HG02678 (cell line): ENCODE data around the gene PDE1C.
"Not testable (repeated sequence)": the region's sequence is repeated elsewhere in the genome, so short reads cannot be mapped to it uniquely, and the experiment has no call there.

Experiments used
- ATAC-seq: cut with Tn5 transposase; IDR thresholded peaks from one replicate; pipeline ENCODE4 v1.9.1; 2021; ENCODE audit warnings: mild to moderate bottlenecking, moderate library complexity; ENCODE audit not compliant: unreplicated experiment

The PDE1C gene

DNA sequence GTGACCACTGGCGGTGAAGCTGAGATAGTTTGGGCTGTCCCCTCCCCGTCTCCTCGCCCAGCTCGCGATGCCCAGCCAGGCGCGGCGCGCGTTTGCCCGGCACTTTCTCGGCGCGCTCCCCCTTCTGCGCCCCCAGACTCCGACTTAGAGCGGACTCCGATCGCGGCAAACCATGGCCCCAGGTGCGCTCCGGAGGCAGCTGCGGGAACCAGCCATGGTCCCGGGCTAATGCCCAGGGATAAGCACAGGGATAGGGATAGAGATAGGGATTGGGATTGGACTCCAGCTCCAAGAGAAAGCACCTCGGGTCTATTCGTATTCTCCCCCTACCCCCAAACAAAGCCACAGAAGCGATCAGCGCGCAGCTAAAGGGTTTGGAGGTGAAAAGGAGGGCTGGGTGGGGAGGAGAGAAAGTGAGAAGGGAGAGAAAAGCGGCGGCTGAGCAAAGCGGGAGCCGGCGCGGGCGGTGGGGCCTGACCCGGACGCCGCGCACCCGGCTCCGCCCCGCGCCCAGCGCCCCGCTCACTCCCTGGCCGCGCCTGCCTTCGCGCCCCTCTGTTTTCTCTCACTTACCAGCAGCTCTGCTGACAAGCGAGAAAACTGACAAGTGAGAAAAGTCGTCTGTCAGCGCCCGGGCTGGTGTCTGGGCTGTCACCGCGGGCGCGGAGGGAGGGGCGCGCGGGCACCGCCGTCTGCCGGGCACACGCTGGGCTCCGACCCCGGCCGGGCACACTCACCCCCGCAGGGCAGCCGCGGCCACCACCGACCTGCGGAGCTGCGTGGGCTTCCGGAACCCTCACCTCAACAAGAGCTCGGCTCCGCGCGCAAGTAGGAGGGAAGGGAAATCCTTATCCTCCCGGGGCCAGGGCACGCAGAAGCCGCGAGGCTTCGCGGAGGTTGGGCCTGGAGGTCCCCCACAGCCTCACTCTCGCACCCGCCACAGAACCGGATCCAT is at the start of gene PDE1C:
TSS of gene PDE1C (minus strand) at position 2 of the 955 bp plus-strand sequence.
- no peak for ATAC-seq

DNA sequence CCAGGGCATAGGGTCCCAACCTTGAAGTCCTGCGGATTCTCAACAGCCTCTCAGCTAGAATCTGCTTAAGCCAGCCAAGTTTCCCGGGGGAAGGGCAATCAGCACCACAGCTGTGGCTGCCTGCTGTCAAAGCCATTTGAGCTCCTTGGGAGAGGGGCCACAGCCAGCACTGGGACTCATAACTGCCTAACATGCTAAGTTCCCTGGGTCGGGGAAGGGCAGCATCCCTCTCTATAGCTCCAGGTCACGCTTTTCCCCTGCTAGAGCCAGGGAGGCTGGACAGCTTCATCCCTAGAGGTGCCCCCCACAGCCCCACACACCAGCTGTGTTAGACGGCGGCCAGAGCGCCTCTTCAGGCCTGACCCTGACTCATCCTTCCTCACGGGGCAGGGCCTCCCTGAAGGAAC is 49.6 kb upstream of the PDE1C start:
- ATAC-seq: no peak

GRCh38 chr7:32117837-32118236 is 47.6 kb upstream of the PDE1C start:
- ATAC-seq: no peak

GRCh38 chr7:32116436-32116835 is 46.2 kb upstream of the PDE1C start:
- no peak for ATAC-seq

DNA sequence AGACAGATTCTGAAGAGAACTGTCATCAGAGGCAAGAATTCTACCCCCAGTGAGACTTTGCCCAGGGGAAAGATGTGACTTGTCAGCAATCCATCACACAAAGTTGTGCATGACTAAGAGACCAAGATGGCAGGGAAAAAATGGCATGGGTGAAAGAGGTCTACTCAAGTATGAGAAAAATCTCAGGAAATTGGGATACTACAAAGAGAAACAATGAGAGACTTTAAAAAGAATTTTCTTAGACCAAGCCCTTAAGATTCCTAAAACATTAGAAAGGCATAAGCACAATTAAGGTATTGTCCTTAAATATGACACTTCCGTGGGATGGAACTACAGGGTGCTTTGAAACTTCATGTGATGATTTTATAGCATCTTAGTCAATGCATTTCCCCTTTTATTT is 45.6 kb upstream of the PDE1C start:
- no peak for ATAC-seq

- no peak for ATAC-seq
Measured at GRCh38 chr7:32108651-32109050, 38.4 kb upstream of the PDE1C start.

DNA sequence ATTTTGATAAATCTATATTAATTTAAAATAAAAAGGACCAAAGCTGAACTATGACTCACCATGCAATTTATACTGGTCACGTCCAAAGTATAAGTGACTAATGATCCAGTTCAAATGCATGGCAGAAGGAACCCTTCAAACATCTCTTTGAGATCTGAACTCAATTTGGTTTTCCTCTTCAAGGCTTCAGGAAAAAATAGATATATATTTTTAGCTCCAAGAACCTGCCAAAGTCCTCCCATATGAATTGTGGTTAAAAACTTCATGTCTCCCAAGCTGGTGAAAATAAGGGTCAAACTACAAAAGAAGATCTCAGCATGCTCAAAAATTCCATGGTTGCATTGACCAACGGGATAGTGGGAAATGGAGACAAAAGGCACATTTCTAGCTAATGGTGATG is 34.6 kb upstream of the PDE1C start:
- ATAC-seq: no peak

DNA sequence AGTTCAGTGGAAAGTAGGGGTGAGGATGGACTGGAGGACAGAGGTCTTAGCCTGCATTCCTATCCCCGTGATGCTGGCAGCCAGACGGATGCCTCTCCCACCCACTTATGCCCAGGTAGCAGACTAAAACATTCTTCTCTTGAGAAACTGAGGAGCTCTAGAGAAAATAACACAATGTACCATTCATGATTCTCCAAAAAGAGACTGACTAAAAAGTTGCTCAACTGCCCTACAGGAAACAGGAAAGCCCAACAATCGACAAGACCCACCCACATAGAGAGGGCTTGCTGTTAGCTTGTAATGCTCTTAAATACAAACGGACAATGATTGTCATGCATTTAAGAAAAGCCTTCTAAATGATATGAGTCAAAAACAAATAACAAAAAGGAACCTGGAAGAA is 33.2 kb upstream of the PDE1C start:
- ATAC-seq: no peak

- ATAC-seq: no peak
Measured at GRCh38 chr7:32102432-32102873, 32.2 kb upstream of the PDE1C start.

- ATAC-seq: no peak
Measured at GRCh38 chr7:32100407-32100907, 30.2 kb upstream of the PDE1C start.

DNA sequence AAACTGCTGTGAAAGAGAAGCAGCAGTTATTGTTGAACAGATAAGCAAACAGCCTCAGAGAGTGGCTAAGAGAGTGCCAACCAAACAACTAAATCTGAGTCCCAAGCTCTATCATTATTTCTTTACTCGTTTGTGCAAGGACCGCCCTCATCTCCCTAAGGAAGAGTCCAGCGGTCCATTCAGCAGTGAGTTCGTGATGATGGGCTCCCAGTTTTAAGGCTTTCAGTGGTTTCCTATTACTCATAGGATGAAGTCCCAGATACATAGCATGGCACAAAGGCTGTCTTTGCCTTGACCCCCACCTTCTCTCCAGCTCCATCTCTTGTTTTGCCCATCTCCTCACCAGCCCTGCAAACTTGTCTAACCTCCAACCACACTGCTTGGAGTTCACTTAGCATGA is 24.3 kb upstream of the PDE1C start:
- ATAC-seq: no peak

DNA sequence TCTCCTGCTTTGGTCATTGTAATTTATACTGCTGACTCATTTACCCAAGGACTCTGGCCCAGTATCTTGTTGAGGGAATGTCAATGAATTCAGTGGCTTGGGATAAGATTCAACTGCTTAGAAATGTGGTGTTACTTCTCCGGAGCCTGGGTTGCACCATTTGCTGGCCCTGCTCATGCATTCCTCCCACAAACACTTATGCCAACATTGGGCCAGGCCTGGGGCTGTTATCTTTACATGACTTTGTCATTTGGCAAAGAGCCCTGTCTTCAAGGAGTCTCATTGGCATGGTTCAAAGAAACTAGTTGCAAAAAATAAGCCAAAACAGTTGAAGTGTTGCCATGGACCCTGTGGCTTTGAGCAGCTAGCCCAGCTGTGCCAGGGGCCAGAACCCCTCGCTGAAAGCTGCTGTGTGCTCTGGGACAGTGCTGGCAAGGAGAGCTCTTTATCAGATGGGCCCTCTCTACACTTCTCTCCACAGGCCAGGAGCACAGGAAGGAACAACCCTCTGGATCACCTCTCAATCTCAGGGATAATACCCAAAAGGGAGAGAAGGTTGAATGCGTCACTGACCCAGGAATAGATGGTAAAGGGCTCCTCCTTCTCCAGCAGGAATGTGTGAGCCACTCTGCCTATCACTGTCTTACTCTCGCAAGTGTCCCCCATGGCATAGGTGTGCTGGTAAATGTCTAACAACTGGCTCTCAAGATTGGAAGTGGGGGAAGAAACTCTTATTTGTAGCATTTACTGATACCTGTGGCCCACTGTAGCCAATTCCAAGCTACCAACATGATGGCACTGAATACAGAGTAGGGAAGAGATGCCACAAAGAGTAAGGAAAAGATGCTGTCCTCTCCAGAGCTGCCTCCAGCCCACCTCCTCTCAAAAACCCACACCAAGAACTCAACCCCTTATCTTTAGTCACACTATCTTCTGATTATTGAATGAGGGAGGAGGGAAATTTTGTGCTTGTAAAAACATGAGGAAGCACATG is 23.5 kb upstream of the PDE1C start:
- ATAC-seq: no peak

GRCh38 chr7:32092346-32092745 is 22.1 kb upstream of the PDE1C start:
- no peak for ATAC-seq

- ATAC-seq: no peak
Measured at GRCh38 chr7:32091608-32092210, 21.5 kb upstream of the PDE1C start.

DNA sequence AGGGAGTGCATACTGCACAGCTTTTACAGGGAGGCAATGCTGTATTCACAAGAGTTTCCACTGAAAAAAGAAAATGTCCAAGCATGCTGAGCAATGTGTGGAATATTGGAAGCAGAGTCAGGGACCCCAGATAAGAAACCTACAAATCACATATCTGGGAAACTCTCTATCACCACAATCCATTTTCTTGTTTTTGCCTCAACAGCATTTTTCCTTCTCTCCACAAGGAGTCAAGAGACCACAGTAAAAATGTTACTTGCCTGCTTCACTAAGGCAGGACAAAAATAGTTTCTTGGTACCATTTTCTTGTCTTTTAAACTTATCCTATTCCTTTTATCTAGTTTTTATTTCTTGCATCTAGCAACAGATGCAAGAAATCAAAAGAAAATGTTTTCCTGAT is 19.5 kb upstream of the PDE1C start:
- ATAC-seq: no peak

DNA sequence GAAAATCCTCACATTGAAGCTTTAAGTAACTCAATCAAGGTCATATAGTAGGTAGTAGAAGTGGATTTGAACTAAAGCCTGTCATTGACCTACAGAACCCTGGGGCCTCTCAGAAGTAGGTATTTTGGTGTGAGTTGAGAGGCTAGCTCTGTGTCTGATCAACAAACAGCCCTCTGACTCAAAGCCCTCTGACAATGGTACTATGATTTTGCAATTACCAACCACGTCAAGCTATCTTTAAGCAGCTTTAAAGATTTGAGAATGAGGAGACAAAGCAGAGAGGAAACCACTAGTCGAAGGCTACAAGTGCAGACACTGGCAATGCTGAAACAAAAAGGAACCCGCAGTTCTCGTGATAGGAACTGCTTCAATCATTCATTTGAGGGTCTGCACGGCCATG is 19.0 kb upstream of the PDE1C start:
- ATAC-seq: no peak

GRCh38 chr7:32088451-32088881 is 18.3 kb upstream of the PDE1C start:
- ATAC-seq: no peak

GRCh38 chr7:32079510-32079909 is 9.3 kb upstream of the PDE1C start:
- ATAC-seq: no peak

GRCh38 chr7:32078824-32079223 is 8.6 kb upstream of the PDE1C start:
- ATAC-seq: no peak

DNA sequence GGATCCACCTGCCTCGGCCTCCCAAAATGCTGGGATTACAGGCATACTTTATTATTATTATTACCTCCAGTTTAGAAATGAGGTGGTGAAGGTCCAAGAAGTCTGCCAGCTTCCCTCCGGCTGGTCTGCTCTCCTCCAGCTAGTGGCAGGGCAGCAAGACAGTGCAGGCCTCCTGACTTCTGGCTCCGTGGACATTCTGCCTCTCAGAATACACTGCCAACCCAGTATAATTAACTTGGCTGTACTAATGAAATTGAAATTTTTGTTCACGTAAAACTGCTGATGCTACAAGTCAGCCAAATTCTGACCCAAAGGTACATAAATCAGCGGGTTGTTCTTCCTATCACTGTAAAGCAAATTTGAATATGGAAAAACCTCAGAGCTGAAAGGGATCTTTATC is 7.6 kb upstream of the PDE1C start:
- ATAC-seq: no peak

GRCh38 chr7:32076802-32077201 is 6.6 kb upstream of the PDE1C start:
- ATAC-seq: not testable (repeated sequence)
